ENCODE data around the gene LONP2. TPM values are rescaled to one million over a fixed set of nuclear protein-coding genes. Genes with fewer than 3 reads are reported as not detected.

LONP2 gene
- total RNA-seq, 1 experiment from 2014 or later: 46.8 TPM

- Histone ChIP-seq H4K20me1 (ENCODE audit: insufficient read depth) (peaks cover 5% of the 10 kb centered on the region; the same call in 1 of the 2 replicates), H3K9me2 (ENCODE audit: insufficient read depth) (no peaks in the 10 kb centered on the region), H2AFZ (ENCODE audit: low read depth, low read length, poor library complexity, severe bottlenecking) (no peak overlapping the region), H3K9ac (ENCODE audit: low read length) (no peak overlapping the region), H3K36me3 (ENCODE audit: control insufficient read depth in 1 of 2, insufficient read depth in 2 of 2, low read length in 2 of 2) (no peaks in the 10 kb centered on the region), H3K27me3 (ENCODE audit: insufficient read depth, low read length) (no peaks in the 10 kb centered on the region), H3K4me2 (ENCODE audit: low read length) (no peak overlapping the region), H3K9me3 (ENCODE audit: control insufficient read depth in 1 of 2, insufficient read depth in 1 of 2, low read depth in 1 of 2, low read length in 2 of 2) (no peaks in the 10 kb centered on the region), H3K27ac (ENCODE audit: low read depth, low read length) (no peak overlapping the region), H3K4me3 (replicated peaks in 1 of 2; ENCODE audit: low read depth in 1 of 2, low read length in 2 of 2) (no peak overlapping the region), H3K4me1 (ENCODE audit: control insufficient read depth in 1 of 2, insufficient read depth in 2 of 2, low read length in 2 of 2) (peaks cover 5 to 10% of the 10 kb centered on the region in 2 experiments; a peak in 3 of 4 replicates), H3K79me2 (ENCODE audit: insufficient read depth, low read length) (no peaks in the 10 kb centered on the region)
- DNase-seq (ENCODE audit: low read depth, low spot score): no peak
- BruUV-seq (replicated peaks): no TSS peak
- POLR2A ChIA-PET: interaction anchor here (1.3 kb wide), 1 partner anchor 45 kb away, joined by 3 read pairs; no protein-coding TSS in a partner anchor
- RAD21 ChIA-PET (ENCODE audit: low non-redundant PET in 1 of 2, low total read pairs in 2 of 2, uncharacterized antibody in 2 of 2, unreplicated experiment in 2 of 2): no interaction called here
- TF ChIP-seq FOSL1 (IDR thresholded peaks at IDR 0.05; ENCODE audit: low read depth) (no peak), CTCF (IDR thresholded peaks at IDR 0.05 in 2 of 3, conservative IDR thresholded peaks at IDR 0.05 in 1 of 3; ENCODE audit: borderline replicate concordance in 1 of 3, insufficient read depth in 1 of 3, low read depth in 2 of 3, low read length in 2 of 3) (no peak), ZBTB33 (IDR thresholded peaks at IDR 0.05; ENCODE audit: extremely low read depth, insufficient replicate concordance, low read length) (no peak), ZFX (IDR thresholded peaks at IDR 0.05) (no peak), RAD21 (IDR thresholded peaks at IDR 0.05; ENCODE audit: low read depth) (no peak), EZH2 (IDR thresholded peaks at IDR 0.05) (no peak), CBX3 (IDR thresholded peaks at IDR 0.05; ENCODE audit: low read depth) (no peak), EZH2phosphoT487 (IDR thresholded peaks at IDR 0.05; ENCODE audit: borderline replicate concordance) (no peak), ATF3 (IDR thresholded peaks at IDR 0.05) (no peak), SRF (IDR thresholded peaks at IDR 0.05; ENCODE audit: low read depth) (no peak), MAX (IDR thresholded peaks at IDR 0.05) (no peak), POLR2A (IDR thresholded peaks at IDR 0.05; ENCODE audit: borderline replicate concordance, extremely low read depth, insufficient read depth, insufficient read length) (no peak), SIN3A (IDR thresholded peaks at IDR 0.05; ENCODE audit: low read depth) (no peak), ZNF274 (IDR thresholded peaks at IDR 0.05; ENCODE audit: low read depth, low read length) (no peak), JUND (IDR thresholded peaks at IDR 0.05) (no peak), EGR1 (IDR thresholded peaks at IDR 0.05; ENCODE audit: low read depth) (no peak)
- intact Hi-C loops (cut with micrococcal nuclease): no loop called here
- CTCF ChIA-PET: interaction anchor here (0.9 kb wide), 1 partner anchor 205 kb away, joined by 3 read pairs; no protein-coding TSS in a partner anchor
- no peak for ATAC-seq
Measured at GRCh38 chr16:48321317-48322036, 77.4 kb downstream of the LONP2 start.

Data from HCT116 (cell line).